Lower lobe of right lung (tissue), 2 donors: ENCODE results near the gene SLC9A9. TPM values are rescaled to one million over a fixed set of nuclear protein-coding genes. Genes with fewer than 3 reads are reported as not detected.

Experiments
- ATAC-seq, 2 donors: fragments of 200-7000 bp; cut with Tn5 transposase; one replicate each; pipeline ENCODE4 v1.9.1; 2020 to 2022; ENCODE audit warnings: mild to moderate bottlenecking in 2 of 2, moderate library complexity in 2 of 2
- DNase-seq: peaks from one replicate; pipeline ENCODE4 v3.0.0-alpha.2; 2020
- H3K27ac ChIP-seq: fragments of 200-600 bp; one replicate; pipeline ENCODE4 v1.8.0; 2022
- H3K27me3 ChIP-seq: fragments of 200-600 bp; one replicate; pipeline ENCODE4 v1.8.0; 2022; ENCODE audit warnings: low read depth
- H3K36me3 ChIP-seq: fragments of 200-600 bp; one replicate; pipeline ENCODE4 v1.8.0; 2022; ENCODE audit warnings: mild to moderate bottlenecking
- H3K4me1 ChIP-seq: fragments of 200-600 bp; one replicate; pipeline ENCODE4 v1.8.0; 2022
- H3K4me3 ChIP-seq: fragments of 200-600 bp; one replicate; pipeline ENCODE4 v1.8.0; 2022; ENCODE audit warnings: mild to moderate bottlenecking
- H3K9me3 ChIP-seq: fragments of 200-600 bp; one replicate; pipeline ENCODE4 v1.8.0; 2022
- intact Hi-C: fragments of 100-400 bp; cut with DNase I; formaldehyde crosslinking; loops from one replicate; pipeline ENCODE4 v1.11.0; 2022
- total RNA-seq: library from RNA; stranded (reverse); fragmentation: NEBNext Ultra II Directional; extraction: Animal tissue kit (Norgen Biotek cat#: 25700); gene quantifications from one replicate; pipeline ENCODE4 v1.2.1, GENCODE V29; 2021
- TF ChIP-seq, protein P1 (sequence below): fragments of 200-600 bp; IDR thresholded peaks from one replicate; pipeline ENCODE4 v1.8.0; 2022; ENCODE audit warnings: antibody characterized with exemption, mild to moderate bottlenecking
- donor health status: DM: no; HTN: yes; CAD: no; lungs with severe emphysema.

The SLC9A9 gene
- total RNA-seq, 1 donor from 2014 or later, result 15.6 TPM

GRCh38 chr3:143321058-143321769 is 527.1 kb downstream of the SLC9A9 start:
- Histone ChIP-seq H3K4me1 (no peaks in the 10 kb centered on the region), H3K27ac (no peak overlapping the region), H3K27me3 (no peaks in the 10 kb centered on the region), H3K9me3 (no peaks in the 10 kb centered on the region), H3K36me3 (no peaks in the 10 kb centered on the region), H3K4me3 (no peak overlapping the region)
- TF ChIP-seq, protein P1, sequence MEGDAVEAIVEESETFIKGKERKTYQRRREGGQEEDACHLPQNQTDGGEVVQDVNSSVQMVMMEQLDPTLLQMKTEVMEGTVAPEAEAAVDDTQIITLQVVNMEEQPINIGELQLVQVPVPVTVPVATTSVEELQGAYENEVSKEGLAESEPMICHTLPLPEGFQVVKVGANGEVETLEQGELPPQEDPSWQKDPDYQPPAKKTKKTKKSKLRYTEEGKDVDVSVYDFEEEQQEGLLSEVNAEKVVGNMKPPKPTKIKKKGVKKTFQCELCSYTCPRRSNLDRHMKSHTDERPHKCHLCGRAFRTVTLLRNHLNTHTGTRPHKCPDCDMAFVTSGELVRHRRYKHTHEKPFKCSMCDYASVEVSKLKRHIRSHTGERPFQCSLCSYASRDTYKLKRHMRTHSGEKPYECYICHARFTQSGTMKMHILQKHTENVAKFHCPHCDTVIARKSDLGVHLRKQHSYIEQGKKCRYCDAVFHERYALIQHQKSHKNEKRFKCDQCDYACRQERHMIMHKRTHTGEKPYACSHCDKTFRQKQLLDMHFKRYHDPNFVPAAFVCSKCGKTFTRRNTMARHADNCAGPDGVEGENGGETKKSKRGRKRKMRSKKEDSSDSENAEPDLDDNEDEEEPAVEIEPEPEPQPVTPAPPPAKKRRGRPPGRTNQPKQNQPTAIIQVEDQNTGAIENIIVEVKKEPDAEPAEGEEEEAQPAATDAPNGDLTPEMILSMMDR, result no peak
- DNase-seq, result no peak
- ATAC-seq, result no peak
- intact Hi-C loops, result no loop called here

DNA sequence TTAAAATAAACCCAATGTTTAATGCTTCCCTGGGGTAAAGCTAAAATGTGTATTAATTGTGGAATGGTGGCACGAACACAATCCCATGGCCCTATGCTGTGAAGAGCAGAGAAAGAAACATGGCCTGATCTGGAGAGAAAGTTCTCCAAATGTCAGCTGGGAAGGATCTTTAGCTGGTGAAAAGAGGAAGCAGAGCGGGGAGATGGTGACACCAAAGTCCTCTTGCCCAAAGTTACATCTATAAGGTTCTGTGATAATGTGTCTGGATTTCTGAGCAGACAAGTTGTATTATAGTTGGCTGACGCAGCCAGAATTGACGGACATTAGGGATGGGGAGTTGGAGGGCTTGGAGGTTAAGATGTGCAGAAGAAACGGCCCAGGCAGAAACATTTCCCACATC is 532.5 kb downstream of the SLC9A9 start:
- Histone ChIP-seq H3K4me3 (no peak overlapping the region), H3K9me3 (no peaks in the 10 kb centered on the region), H3K27ac (no peak overlapping the region), H3K27me3 (no peaks in the 10 kb centered on the region), H3K4me1 (no peaks in the 10 kb centered on the region), H3K36me3 (no peaks in the 10 kb centered on the region)
- no peak for ATAC-seq
- intact Hi-C loops, result no loop called here
- TF ChIP-seq, protein P1, result no peak
- DNase-seq, result no peak

DNA sequence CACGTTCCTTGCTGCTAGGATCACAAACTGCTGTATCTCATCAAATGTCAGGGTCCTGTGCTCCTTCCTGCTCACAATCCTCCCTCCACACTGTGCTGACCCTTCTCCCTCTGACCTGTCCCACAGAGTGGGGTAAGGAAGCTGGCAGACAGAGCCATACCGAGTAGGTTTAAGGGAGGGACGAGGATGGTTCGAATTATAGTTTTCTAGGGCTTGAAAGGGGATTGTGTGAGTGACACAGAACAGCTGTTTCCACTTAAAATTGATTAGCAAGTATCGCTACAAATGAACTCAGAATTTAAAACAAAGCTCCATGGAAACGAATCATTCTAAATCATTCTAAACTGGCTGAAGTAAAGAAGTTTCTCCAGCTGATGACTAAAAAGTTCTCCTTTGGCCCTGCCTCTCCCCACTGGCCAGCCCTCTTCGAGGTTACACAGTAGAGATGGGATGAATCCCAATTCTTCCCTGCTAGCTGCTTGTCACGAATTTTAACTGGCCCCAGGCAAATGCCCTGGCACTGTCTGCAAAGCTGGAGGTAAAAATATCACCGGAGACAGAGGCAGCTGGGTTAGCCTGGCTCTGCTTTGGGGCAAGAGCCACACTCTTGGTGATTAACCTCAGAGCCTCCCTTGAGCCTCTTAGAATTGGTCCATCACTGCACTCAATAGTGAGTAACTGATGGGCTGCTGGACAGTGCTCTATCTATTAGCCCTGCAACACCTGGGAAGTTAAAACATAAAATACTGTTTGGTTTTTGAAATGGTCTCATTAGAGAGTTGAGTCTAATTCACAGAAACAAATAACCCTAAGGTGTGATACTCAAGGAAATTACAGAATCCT is 533.8 kb downstream of the SLC9A9 start:
- Histone ChIP-seq H3K4me1 (no peaks in the 10 kb centered on the region), H3K27me3 (no peaks in the 10 kb centered on the region), H3K27ac (no peak overlapping the region), H3K4me3 (no peak overlapping the region), H3K36me3 (no peaks in the 10 kb centered on the region), H3K9me3 (no peaks in the 10 kb centered on the region)
- DNase-seq, result no peak
- intact Hi-C loops, result no loop called here
- TF ChIP-seq, protein P1, result no peak
- ATAC-seq, result no peak

- no peak for DNase-seq
- H3K27me3 ChIP-seq, result no peaks in the 10 kb centered on the region
- intact Hi-C loops, result no loop called here
- H3K27ac ChIP-seq, result no peak overlapping the region
- no peaks in the 10 kb centered on the region for H3K4me1 ChIP-seq
- H3K9me3 ChIP-seq, result no peaks in the 10 kb centered on the region
- no peaks in the 10 kb centered on the region for H3K36me3 ChIP-seq
- TF ChIP-seq, protein P1, result no peak
- H3K4me3 ChIP-seq, result no peak overlapping the region
- ATAC-seq, result no peak
These were observed 534.4 kb downstream of the SLC9A9 start for GRCh38 chr3:143313893-143314188.

DNA sequence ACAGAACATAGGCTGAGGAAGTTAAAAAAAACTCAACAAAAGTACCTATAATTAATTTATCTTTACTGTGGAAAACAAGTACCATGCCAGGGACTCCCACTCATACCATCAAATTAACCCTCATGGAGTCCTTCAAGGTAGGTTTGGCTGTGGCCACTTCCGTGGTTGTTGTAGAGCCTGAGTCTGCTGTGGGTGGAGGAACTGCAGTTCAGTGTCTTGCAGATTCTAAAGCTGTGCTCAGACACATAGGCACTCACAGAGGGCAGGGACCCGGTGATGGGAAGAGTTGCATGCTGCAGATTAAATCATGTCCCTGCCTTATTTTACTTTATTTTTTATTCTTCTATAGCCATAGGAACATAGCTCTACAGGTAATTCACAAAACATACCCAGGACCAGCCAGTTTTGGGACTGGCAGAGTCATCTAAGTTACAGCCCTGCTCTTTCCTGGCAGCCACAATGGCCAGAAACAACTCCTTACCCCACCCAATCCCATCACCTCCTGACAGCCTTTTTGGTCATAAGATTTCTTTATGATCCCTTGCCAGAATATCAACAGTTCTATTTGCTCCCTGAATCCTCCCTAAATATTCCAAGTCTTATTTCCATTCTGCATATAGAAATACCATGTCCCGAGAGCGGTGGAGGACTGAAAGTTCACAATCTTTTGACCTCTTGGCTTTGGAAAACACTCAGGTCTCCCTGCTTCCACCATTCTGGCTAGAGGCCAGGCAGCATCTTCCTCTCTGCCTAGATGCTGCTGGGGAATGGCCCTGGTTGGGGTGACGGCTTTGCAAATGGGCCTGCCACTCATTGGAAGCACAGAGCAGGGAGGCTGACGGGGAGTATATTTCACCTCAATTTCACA is 535.0 kb downstream of the SLC9A9 start:
- Histone ChIP-seq H3K4me3 (no peak overlapping the region), H3K36me3 (no peaks in the 10 kb centered on the region), H3K4me1 (no peaks in the 10 kb centered on the region), H3K9me3 (no peaks in the 10 kb centered on the region), H3K27ac (no peak overlapping the region), H3K27me3 (no peaks in the 10 kb centered on the region)
- TF ChIP-seq, protein P1, result no peak
- no peak for DNase-seq
- intact Hi-C loops, result no loop called here
- no peak for ATAC-seq
